Measurements from ENCODE around the gene MRPL52. TPM values are rescaled to one million over a fixed set of nuclear protein-coding genes. Genes with fewer than 3 reads are reported as not detected.

MRPL52 gene
- total and polyA plus RNA-seq, 2 of the 13 experiments (the other 11 are each of a cell fraction or from before 2014, with no cell fraction given): 118 to 329 TPM

DNA sequence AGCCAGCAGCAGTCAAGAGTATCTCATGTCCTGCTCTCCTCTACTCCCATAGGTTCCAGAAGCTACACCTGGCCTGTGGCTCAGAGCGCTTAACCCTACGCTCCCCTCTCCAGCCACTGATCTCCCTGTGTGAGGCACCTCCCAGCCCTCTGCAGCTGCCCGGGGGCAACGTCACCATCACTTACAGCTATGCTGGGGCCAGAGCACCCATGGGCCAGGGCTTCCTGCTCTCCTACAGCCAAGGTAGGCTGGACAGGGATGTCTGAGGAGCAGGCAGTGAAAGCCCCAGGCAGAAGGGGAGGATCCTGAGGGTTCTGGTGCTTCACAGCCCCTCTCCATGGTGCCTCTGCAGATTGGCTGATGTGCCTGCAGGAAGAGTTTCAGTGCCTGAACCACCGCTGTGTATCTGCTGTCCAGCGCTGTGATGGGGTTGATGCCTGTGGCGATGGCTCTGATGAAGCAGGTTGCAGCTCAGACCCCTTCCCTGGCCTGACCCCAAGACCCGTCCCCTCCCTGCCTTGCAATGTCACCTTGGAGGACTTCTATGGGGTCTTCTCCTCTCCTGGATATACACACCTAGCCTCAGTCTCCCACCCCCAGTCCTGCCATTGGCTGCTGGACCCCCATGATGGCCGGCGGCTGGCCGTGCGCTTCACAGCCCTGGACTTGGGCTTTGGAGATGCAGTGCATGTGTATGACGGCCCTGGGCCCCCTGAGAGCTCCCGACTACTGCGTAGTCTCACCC is 45.5 kb downstream of the MRPL52 start (continued):
- TF ChIP-seq SAFB2 (CRISPR knock-in tag; IDR thresholded peaks at IDR 0.05; ENCODE audit: borderline replicate concordance, low read depth): 0 out of 2 replicates have a peak, but pooled peaks have one; percentile 20
- TF ChIP-seq ZNF484 (CRISPR knock-in tag; IDR thresholded peaks at IDR 0.05; ENCODE audit: borderline replicate concordance, low read depth): no peak
- no peak for TF ChIP-seq ZNF749 (CRISPR knock-in tag; IDR thresholded peaks at IDR 0.05; ENCODE audit: borderline replicate concordance)
- TF ChIP-seq, protein P1, sequence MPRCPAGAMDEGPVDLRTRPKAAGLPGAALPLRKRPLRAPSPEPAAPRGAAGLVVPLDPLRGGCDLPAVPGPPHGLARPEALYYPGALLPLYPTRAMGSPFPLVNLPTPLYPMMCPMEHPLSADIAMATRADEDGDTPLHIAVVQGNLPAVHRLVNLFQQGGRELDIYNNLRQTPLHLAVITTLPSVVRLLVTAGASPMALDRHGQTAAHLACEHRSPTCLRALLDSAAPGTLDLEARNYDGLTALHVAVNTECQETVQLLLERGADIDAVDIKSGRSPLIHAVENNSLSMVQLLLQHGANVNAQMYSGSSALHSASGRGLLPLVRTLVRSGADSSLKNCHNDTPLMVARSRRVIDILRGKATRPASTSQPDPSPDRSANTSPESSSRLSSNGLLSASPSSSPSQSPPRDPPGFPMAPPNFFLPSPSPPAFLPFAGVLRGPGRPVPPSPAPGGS (CRISPR knock-in tag; IDR thresholded peaks at IDR 0.05): no peak
- no peak for TF ChIP-seq FOXP1 (IDR thresholded peaks at IDR 0.05)
- TF ChIP-seq FOXP1 (CRISPR knock-in tag; IDR thresholded peaks at IDR 0.05): no peak
- TF ChIP-seq, protein P2, sequence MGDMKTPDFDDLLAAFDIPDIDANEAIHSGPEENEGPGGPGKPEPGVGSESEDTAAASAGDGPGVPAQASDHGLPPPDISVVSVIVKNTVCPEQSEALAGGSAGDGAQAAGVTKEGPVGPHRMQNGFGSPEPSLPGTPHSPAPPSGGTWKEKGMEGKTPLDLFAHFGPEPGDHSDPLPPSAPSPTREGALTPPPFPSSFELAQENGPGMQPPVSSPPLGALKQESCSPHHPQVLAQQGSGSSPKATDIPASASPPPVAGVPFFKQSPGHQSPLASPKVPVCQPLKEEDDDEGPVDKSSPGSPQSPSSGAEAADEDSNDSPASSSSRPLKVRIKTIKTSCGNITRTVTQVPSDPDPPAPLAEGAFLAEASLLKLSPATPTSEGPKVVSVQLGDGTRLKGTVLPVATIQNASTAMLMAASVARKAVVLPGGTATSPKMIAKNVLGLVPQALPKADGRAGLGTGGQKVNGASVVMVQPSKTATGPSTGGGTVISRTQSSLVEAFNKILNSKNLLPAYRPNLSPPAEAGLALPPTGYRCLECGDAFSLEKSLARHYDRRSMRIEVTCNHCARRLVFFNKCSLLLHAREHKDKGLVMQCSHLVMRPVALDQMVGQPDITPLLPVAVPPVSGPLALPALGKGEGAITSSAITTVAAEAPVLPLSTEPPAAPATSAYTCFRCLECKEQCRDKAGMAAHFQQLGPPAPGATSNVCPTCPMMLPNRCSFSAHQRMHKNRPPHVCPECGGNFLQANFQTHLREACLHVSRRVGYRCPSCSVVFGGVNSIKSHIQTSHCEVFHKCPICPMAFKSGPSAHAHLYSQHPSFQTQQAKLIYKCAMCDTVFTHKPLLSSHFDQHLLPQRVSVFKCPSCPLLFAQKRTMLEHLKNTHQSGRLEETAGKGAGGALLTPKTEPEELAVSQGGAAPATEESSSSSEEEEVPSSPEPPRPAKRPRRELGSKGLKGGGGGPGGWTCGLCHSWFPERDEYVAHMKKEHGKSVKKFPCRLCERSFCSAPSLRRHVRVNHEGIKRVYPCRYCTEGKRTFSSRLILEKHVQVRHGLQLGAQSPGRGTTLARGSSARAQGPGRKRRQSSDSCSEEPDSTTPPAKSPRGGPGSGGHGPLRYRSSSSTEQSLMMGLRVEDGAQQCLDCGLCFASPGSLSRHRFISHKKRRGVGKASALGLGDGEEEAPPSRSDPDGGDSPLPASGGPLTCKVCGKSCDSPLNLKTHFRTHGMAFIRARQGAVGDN (CRISPR knock-in tag; IDR thresholded peaks at IDR 0.05): peak; percentile 29
- TF ChIP-seq, protein P3, sequence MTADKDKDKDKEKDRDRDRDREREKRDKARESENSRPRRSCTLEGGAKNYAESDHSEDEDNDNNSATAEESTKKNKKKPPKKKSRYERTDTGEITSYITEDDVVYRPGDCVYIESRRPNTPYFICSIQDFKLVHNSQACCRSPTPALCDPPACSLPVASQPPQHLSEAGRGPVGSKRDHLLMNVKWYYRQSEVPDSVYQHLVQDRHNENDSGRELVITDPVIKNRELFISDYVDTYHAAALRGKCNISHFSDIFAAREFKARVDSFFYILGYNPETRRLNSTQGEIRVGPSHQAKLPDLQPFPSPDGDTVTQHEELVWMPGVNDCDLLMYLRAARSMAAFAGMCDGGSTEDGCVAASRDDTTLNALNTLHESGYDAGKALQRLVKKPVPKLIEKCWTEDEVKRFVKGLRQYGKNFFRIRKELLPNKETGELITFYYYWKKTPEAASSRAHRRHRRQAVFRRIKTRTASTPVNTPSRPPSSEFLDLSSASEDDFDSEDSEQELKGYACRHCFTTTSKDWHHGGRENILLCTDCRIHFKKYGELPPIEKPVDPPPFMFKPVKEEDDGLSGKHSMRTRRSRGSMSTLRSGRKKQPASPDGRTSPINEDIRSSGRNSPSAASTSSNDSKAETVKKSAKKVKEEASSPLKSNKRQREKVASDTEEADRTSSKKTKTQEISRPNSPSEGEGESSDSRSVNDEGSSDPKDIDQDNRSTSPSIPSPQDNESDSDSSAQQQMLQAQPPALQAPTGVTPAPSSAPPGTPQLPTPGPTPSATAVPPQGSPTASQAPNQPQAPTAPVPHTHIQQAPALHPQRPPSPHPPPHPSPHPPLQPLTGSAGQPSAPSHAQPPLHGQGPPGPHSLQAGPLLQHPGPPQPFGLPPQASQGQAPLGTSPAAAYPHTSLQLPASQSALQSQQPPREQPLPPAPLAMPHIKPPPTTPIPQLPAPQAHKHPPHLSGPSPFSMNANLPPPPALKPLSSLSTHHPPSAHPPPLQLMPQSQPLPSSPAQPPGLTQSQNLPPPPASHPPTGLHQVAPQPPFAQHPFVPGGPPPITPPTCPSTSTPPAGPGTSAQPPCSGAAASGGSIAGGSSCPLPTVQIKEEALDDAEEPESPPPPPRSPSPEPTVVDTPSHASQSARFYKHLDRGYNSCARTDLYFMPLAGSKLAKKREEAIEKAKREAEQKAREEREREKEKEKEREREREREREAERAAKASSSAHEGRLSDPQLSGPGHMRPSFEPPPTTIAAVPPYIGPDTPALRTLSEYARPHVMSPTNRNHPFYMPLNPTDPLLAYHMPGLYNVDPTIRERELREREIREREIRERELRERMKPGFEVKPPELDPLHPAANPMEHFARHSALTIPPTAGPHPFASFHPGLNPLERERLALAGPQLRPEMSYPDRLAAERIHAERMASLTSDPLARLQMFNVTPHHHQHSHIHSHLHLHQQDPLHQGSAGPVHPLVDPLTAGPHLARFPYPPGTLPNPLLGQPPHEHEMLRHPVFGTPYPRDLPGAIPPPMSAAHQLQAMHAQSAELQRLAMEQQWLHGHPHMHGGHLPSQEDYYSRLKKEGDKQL (CRISPR knock-in tag; IDR thresholded peaks at IDR 0.05; ENCODE audit: low read depth): no peak

Data from HepG2 (cell line).